Gastroesophageal sphincter (tissue), 4 donors: ENCODE measurements around the gene AP3D1. TPM values are rescaled to one million over a fixed set of nuclear protein-coding genes. Genes with fewer than 3 reads are reported as not detected.

Experiments used
- ATAC-seq: fragments of 150-250 bp; one replicate; pipeline ENCODE4 v1.9.1; 2016; ENCODE audit warnings: mild to moderate bottlenecking, moderate library complexity
- H3K27ac ChIP-seq, 4 donors: fragments of 200-600 bp; sonication (generic) in 3 of 4; 1 replicate in 3 of 4; 2 replicates in 1 of 4; pipeline ENCODE4 v1.5.1; 2016 to 2019
- H3K27me3 ChIP-seq: fragments of 200-600 bp; sonication (generic); one replicate; pipeline ENCODE4 v1.5.1; 2019
- H3K36me3 ChIP-seq, 2 donors: fragments of 200-600 bp; sonication (generic); one replicate each; pipeline ENCODE4 v1.5.1; 2019; ENCODE audit warnings: control low read depth in 1 of 2
- H3K4me1 ChIP-seq, 3 donors: fragments of 200-600 bp; sonication (generic); 1 replicate in 2 of 3; 2 replicates in 1 of 3; pipeline ENCODE4 v1.5.1; 2016 to 2019; ENCODE audit warnings: control low read depth in 2 of 3
- H3K4me3 ChIP-seq, 2 donors: fragments of 200-600 bp; sonication (generic); one replicate each; pipeline ENCODE4 v1.5.1; 2019; ENCODE audit warnings: mild to moderate bottlenecking in 1 of 2, moderate library complexity in 1 of 2
- H3K9me3 ChIP-seq, 3 donors: fragments of 200-600 bp; sonication (generic); one replicate each; pipeline ENCODE4 v1.5.1; 2017 to 2019; ENCODE audit warnings: control low read depth in 2 of 3
- EP300 ChIP-seq: sonication (generic); formaldehyde crosslinking; IDR thresholded peaks from one replicate; pipeline ENCODE4 v1.6.1; 2017; ENCODE audit warnings: antibody characterized with exemption, mild to moderate bottlenecking
- POLR2A ChIP-seq, 2 donors: fragments of 450-650 bp; IDR thresholded peaks; one replicate each; pipeline ENCODE4 v1.6.1; 2017; ENCODE audit warnings: antibody characterized with exemption in 2 of 2, mild to moderate bottlenecking in 2 of 2, moderate library complexity in 1 of 2
- POLR2AphosphoS5 ChIP-seq: sonication (generic); formaldehyde crosslinking; IDR thresholded peaks from one replicate; pipeline ENCODE4 v1.6.1; 2017; ENCODE audit warnings: antibody characterized with exemption
- WGBS, 2 donors: methylation state at CpG; one replicate each; pipeline ENCODE4 v1.1.5; 2018; ENCODE audit warnings: low coverage in 1 of 2; 5-methylcytosine and 5-hydroxymethylcytosine counted together
- total RNA-seq, 4 donors: library from RNA; depleted of rRNA; stranded (reverse); fragments of >200 nt; gene quantifications; one replicate each; pipeline ENCODE4 v1.1.0, GENCODE V29; 2016
- TF ChIP-seq, protein P1 (sequence below), 4 experiments: fragments of 200-600 bp in 2 of 4; fragments of 450-650 bp in 2 of 4; sonication (generic) in 1 of 4; IDR thresholded peaks; one replicate each; pipeline ENCODE4 v1.5.1; 2017 to 2019; ENCODE audit warnings: antibody characterized with exemption in 4 of 4, mild to moderate bottlenecking in 2 of 4, moderate library complexity in 2 of 4

The AP3D1 gene
- total RNA-seq, 4 donors from 2014 or later = 69.9 to 132 (median 73.8) TPM

DNA sequence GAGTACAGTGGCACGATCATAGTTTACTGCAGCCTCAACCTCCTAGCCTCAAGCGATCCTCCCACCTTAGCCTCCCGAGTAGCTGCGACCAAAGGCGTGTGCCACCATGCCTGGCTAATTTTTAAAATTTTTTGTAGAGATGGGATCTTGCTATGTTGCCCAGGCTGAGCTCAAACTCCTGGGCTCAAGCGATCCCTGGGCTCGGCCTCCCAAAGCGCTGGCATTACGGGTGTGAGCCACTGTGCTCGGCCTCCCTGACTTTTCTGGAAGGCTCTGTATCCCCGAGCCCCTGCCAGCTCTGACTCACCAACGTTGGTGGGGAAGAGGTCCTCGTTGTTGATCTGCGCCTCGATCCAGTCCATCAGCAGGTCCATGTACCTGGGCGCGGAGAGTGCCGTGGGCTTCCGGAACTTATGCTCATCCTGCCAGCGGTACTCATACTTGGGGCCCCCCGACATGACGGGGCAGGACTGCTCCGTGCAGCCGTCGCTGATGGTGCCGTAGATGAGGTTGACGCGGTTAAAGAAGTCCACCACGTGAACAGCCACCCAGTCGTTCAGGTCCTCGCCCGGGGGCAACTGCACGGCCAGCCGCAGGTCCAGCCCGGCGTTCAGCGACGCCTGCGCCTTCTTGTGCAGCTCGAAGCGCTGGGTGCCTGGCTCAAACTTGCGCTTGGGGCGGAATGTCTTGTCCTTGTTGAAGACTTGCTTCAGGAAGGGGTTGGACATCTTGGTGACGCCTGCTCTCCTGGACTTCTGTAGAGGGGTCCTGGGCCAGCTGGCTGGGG lies 73.3 kb downstream of the AP3D1 start:
- TF ChIP-seq EP300 (no peak), POLR2A (IDR thresholded peaks at IDR 0.05) (no peak), POLR2AphosphoS5 (no peak)
- TF ChIP-seq, protein P1, sequence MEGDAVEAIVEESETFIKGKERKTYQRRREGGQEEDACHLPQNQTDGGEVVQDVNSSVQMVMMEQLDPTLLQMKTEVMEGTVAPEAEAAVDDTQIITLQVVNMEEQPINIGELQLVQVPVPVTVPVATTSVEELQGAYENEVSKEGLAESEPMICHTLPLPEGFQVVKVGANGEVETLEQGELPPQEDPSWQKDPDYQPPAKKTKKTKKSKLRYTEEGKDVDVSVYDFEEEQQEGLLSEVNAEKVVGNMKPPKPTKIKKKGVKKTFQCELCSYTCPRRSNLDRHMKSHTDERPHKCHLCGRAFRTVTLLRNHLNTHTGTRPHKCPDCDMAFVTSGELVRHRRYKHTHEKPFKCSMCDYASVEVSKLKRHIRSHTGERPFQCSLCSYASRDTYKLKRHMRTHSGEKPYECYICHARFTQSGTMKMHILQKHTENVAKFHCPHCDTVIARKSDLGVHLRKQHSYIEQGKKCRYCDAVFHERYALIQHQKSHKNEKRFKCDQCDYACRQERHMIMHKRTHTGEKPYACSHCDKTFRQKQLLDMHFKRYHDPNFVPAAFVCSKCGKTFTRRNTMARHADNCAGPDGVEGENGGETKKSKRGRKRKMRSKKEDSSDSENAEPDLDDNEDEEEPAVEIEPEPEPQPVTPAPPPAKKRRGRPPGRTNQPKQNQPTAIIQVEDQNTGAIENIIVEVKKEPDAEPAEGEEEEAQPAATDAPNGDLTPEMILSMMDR (IDR thresholded peaks at IDR 0.05) = no peak
- Histone ChIP-seq H3K27ac (no peak overlapping the region), H3K9me3 (no peaks in the 10 kb centered on the region), H3K4me3 (no peak overlapping the region), H3K36me3 (peaks cover 0 to 100% of the 10 kb centered on the region in 2 donors), H3K27me3 (no peaks in the 10 kb centered on the region), H3K4me1 (peaks cover 0 to 39% (median 0%) of the 10 kb centered on the region in 3 donors)
- 96 to 100% methylated on average over 5 to 14 of the region's 44 CpGs for WGBS, 2 donors
- ATAC-seq = no peak

DNA sequence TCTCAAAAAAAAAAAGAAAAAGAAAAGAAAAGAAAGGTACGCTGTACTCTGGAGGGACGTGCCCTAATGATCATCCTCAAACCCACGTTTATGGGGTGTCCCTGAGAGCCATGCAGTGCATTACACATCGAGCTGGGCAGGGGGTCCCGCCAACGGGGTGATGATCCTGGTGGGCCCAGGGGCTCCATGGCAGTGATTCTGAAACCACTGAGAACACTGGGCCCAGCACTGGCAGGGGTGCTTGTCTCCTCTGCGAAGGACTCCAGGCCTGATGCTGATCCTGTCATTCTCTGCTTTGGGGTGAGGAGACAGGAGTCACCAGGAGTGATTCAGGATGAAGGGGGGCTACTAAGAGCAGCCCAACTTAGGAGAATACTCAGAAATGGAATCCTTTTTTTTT lies 74.0 kb downstream of the AP3D1 start:
- H3K4me3 ChIP-seq = no peak overlapping the region
- H3K27ac ChIP-seq = no peak overlapping the region
- 81 to 100% methylated on average over 2 to 3 of the region's 7 CpGs for WGBS, 2 donors
- H3K9me3 ChIP-seq = no peaks in the 10 kb centered on the region
- H3K4me1 ChIP-seq = peaks cover 0 to 33% (median 0%) of the 10 kb centered on the region in 3 donors
- TF ChIP-seq POLR2AphosphoS5 = no peak
- TF ChIP-seq, protein P1 (IDR thresholded peaks at IDR 0.05) = no peak
- TF ChIP-seq EP300 = no peak
- TF ChIP-seq POLR2A (IDR thresholded peaks at IDR 0.05) = no peak
- no peak for ATAC-seq
- no peaks in the 10 kb centered on the region for H3K27me3 ChIP-seq
- peaks cover 0 to 100% of the 10 kb centered on the region in 2 donors for H3K36me3 ChIP-seq

DNA sequence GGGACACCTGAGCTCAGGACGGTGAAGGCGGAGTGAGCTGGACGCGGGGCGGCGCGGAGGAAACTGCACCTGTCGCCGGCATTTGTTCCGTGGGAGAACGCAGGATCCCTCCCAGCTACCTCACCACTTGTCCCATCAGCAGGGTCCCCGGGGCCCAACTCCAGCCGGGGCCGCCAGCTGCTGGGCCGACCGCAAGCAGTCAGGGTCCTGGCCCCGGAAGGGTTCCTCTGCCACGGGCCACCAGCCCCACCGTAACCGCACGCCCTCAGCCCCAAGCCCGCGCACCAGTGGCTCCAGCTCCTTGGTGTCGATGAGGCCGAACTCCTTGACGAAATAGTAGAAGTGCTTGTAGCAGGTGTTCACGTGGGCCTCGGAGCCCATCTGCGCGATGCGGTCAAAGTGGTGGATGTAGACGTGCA lies 74.8 kb downstream of the AP3D1 start:
- H3K36me3 ChIP-seq = peaks cover 0 to 100% of the 10 kb centered on the region in 2 donors
- TF ChIP-seq POLR2AphosphoS5 (no peak), POLR2A (IDR thresholded peaks at IDR 0.05) (no peak), EP300 (no peak)
- TF ChIP-seq, protein P1 (IDR thresholded peaks at IDR 0.05) = no peak
- H3K9me3 ChIP-seq = no peaks in the 10 kb centered on the region
- ATAC-seq = no peak
- no peaks in the 10 kb centered on the region for H3K27me3 ChIP-seq
- H3K4me3 ChIP-seq = no peak overlapping the region
- no peak overlapping the region for H3K27ac ChIP-seq
- peaks cover 0 to 25% (median 0%) of the 10 kb centered on the region in 3 donors for H3K4me1 ChIP-seq
- 98 to 100% methylated on average over 3 to 12 of the region's 32 CpGs for WGBS, 2 donors

DNA sequence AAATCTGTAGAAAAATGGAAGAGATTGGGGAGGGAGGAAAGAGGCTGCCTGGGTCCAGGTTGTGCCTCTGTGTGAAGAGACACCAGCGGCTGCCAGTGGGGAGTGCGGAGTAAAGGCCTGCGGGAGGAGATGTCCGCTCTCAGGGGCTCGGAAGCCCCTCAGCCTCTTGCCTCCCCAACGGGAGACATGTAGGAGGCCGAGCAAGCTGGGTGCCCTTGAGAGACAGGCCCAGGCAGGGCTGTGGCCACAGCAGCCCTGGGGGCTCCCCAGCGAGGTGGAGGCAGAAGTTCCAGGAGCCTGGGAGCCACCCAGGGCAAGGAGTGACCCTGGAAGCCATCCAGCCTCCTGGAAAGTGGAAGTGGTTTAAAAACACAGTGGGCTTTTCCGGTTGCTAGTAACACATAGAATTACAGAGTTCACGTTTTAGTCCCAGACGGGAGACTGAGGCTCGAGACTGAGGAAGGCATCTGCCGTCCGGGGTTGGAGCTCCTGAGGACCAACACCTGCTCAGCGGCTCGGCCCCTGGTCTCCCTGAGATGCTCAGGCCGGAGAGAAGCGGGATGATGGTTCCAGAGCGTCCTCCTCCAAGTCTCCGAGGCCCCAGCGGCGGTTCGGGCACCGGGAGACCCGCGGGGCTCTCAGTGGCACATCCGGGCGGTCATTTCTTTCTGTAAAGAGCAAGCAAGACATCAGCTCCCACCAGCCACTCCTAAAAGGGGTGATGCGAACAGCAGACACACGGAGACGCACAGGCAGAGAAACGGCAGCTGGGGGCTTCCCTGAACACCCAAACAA lies 78.4 kb downstream of the AP3D1 start:
- no peak for ATAC-seq
- peak overlapping the region in 2 of 4 donors; percentile 3 to 43 for H3K27ac ChIP-seq
- H3K4me1 ChIP-seq = peaks cover 0 to 23% (median 5%) of the 10 kb centered on the region in 3 donors
- no peaks in the 10 kb centered on the region for H3K27me3 ChIP-seq
- peaks cover 0 to 72% of the 10 kb centered on the region in 2 donors for H3K36me3 ChIP-seq
- H3K4me3 ChIP-seq = no peak overlapping the region
- WGBS, 2 donors = 89% methylated on average over 9 of the region's 32 CpGs; no CpG with 5 or more reads in 1 of the 2 donors
- TF ChIP-seq POLR2A (IDR thresholded peaks at IDR 0.05) (no peak), POLR2AphosphoS5 (no peak), EP300 (no peak)
- TF ChIP-seq, protein P1 (IDR thresholded peaks at IDR 0.05) = no peak
- H3K9me3 ChIP-seq = no peaks in the 10 kb centered on the region
